ENCODE data around the gene HOXA1.

DNA sequence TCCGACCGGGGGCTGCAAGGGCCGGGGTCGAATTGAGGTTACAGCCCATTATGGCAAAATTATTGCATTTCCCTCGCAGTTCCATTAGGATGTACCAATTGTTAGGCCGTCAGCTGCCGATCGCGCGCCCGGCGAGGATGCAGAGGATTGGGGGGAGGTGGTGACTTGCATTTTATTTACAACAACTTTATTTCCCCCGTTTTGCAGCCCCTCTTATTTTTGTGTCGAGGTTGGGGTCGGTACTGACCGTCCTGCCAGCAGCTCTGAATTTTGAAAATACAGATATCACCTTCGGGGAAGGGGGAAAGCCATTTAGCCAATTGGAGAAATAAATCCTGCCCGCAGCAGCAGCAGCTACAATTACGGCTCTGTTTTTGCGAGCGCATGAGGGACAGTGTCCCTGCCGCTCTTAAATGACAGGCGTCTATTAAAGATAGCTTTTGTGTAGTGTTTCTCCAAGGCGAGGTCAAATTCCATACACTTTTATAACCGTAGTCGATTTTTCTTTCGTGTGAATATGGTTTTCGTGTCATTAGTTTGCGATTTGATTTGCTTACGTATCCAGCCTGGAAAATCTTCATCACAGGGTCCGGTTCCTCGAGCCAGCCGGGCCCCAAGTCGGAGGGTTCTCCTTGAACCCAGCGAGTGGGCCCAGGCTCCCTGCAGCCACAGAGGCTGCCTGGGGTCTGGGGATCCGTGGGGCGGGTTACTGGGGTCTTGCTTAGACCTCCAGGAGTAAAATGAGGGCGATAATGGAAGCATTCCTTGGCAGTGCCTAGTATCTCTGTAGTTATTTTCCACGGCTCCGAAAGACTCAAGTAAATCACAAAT is 48.4 kb upstream of the HOXA1 start:
- TF ChIP-seq POLR2A (IDR thresholded peaks at IDR 0.05; ENCODE audit: extremely low read depth, insufficient read length) (no peak), MYC (IDR thresholded peaks at IDR 0.05; ENCODE audit: low read depth, low read length) (no peak)
- TF ChIP-seq, protein P1, sequence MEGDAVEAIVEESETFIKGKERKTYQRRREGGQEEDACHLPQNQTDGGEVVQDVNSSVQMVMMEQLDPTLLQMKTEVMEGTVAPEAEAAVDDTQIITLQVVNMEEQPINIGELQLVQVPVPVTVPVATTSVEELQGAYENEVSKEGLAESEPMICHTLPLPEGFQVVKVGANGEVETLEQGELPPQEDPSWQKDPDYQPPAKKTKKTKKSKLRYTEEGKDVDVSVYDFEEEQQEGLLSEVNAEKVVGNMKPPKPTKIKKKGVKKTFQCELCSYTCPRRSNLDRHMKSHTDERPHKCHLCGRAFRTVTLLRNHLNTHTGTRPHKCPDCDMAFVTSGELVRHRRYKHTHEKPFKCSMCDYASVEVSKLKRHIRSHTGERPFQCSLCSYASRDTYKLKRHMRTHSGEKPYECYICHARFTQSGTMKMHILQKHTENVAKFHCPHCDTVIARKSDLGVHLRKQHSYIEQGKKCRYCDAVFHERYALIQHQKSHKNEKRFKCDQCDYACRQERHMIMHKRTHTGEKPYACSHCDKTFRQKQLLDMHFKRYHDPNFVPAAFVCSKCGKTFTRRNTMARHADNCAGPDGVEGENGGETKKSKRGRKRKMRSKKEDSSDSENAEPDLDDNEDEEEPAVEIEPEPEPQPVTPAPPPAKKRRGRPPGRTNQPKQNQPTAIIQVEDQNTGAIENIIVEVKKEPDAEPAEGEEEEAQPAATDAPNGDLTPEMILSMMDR (IDR thresholded peaks at IDR 0.05; ENCODE audit: low read depth, low read length) = no peak
